ENCODE measurements around the gene MED14.
"Not testable (repeated sequence)": the region's sequence is repeated elsewhere in the genome, so short reads cannot be mapped to it uniquely, and the experiment has no call there.

MED14 gene

DNA sequence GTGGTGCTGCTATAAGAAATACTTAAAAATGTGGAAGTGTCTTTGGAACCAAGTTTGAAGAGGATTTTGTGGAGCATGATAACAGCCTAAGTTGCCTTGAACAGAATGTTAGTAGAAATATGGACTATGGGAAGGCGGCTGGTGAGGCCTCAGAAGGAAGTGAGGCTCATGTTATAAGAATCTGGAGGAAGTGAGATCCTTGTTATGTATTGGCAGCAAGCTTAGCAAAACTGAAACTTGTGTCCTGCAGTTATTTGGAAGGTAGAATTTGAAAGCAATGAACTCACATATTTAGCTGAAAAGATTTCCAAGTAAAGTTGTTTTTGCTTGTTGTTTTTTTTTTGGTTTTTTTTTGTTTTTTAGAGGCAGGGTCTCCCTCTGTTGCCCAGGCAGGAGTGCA lies 13.6 kb upstream of the MED14 start:
- TF ChIP-seq, protein P1, sequence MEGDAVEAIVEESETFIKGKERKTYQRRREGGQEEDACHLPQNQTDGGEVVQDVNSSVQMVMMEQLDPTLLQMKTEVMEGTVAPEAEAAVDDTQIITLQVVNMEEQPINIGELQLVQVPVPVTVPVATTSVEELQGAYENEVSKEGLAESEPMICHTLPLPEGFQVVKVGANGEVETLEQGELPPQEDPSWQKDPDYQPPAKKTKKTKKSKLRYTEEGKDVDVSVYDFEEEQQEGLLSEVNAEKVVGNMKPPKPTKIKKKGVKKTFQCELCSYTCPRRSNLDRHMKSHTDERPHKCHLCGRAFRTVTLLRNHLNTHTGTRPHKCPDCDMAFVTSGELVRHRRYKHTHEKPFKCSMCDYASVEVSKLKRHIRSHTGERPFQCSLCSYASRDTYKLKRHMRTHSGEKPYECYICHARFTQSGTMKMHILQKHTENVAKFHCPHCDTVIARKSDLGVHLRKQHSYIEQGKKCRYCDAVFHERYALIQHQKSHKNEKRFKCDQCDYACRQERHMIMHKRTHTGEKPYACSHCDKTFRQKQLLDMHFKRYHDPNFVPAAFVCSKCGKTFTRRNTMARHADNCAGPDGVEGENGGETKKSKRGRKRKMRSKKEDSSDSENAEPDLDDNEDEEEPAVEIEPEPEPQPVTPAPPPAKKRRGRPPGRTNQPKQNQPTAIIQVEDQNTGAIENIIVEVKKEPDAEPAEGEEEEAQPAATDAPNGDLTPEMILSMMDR (conservative IDR thresholded peaks at IDR 0.05), result no peak
- H3K27ac ChIP-seq, result no peak overlapping the region

DNA sequence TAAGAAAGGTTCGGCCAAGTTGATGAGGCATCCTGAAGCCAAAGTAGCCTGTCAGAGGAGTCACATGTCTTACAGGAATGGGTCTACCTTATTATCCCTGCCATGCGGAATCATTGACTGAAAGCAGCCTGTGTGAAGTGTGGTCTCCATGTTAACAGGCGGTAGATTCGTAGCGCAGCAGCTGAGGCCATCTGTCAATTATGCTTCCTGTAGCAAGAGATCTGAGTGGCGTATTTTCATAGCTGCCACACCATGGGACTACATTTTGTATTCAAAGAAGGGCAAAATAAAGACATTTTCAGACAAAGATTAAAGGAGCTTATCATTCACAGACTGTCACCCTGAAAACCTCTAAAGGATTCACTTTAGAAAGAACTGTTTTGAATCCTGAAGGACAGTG lies 11.2 kb upstream of the MED14 start:
- TF ChIP-seq, protein P1 (conservative IDR thresholded peaks at IDR 0.05), result no peak
- no peak overlapping the region for H3K27ac ChIP-seq

DNA sequence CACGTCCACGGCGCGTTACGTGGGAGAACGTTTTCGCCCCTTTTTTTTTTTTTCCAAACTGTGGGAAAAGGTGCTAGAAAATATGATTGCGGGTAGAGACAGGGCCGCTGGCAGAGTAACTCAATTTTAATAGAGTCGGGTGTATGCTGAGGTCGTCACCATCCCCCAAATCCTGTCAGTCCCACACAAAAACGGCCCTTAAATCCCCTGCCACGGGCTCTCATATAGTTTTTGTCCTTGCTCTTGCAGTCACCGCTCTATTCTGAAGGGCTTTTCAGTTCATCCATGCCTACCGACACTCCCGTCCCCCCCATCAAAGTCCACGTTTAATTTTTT lies 796 bp upstream of the MED14 start:
- peak overlapping the region; percentile 90 for H3K27ac ChIP-seq
- TF ChIP-seq, protein P1 (conservative IDR thresholded peaks at IDR 0.05), result 0 out of 2 replicates have a peak, but pooled peaks have one; percentile 4

DNA sequence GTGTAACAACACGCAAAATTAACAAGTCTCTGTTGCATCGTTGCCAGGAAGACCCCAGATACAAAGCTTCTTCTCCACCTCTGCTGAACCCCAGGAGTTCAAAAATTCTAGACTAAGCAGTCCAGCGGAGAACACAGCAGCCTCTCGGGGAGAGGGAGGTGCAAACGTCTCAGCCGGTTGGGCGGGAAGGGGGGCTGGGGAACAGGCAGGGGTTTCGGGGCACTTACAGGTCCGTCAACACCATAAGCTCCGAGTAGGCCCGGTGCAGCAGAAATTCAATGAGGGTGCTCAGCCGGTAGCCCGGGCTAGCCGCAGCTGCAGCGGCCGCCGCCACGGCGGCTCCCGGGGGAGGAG lies 394 bp downstream of the MED14 start:
- peak overlapping the region; percentile 90 for H3K27ac ChIP-seq
- TF ChIP-seq, protein P1 (conservative IDR thresholded peaks at IDR 0.05), result no peak

DNA sequence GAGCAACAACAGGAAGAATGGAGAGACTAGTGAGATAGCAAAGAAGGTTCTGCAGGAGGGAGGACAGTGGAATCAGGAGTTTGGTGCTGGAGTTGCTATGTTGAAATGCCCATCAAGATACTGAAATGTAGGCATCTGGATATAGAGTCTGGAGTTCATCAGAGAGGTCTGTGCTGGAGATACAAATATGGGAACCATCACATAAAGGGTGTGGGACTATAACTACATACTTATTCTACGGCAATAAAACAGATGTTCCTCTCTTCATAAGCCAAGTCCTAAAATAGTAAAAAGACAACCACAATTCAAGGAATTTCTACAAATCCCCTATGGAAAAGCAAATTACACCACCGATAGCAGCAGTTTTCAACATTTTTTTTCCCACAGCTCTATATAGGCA lies 1.6 kb downstream of the MED14 start:
- H3K27ac ChIP-seq, result no peak overlapping the region
- TF ChIP-seq, protein P1 (conservative IDR thresholded peaks at IDR 0.05), result no peak

DNA sequence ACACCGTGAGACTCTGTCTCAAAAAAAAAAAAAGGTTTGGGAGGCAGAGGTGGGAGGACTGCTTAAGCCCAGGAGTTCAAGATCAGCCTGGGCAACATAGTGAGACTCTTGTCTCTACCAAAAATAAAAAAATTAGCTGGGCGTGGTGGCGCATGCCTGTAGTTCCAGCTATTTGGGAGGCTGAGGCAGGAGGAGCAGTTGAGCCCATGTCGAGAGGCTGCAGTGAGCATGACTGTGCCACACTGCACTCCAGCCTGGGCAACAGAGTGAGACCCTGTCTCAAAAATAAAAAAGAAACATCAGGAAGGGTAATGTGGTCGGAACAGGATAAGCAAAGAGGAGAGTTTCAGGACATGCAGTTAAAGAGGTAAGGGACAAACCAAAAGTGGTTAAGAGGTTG lies 2.8 kb downstream of the MED14 start:
- H3K27ac ChIP-seq, result not testable (repeated sequence)

DNA sequence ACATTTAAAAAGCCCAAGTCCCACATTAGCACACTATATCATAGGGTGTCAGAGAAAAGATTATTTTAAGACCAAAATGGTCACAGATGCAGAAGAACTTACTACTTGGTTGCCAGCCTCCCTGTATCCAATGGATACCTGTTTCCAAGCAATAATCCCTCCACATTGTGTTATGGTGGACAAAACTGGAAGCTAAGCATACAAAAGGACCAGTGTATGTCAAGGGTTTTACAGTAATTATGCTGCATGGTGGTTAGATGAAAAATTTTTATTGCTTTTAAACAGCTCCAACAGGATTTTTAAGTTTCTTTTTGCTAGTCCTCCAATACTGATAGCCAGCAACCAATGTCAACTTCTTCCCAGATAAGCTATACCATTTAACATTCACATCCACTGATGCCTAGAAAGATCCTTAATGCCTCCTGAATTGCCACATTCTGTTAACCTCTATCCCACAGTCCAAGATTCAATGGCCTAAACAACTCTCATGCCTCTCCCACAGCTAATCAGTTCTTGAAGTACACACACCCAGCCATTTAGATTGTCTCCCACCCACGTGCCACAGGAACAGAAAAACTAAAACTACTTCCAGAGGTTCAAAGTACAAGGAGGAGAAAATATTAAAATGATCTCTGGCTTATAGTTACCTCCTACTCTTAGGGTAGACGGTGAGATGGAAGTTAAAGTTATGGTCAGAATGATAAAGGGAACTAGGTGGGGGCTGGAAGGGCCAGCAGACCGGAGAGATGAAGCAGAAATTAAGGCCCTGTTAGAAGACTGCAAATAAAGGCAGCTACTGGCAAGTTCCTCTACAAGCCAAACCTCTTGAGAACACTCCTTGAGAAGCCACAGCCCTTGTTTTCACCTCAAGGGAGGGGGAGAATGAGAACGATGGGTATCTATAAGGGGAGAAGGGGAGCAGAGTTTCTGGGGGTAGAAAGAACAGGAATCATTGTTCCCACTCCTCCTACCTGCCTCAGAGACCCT lies 5.5 kb downstream of the MED14 start:
- TF ChIP-seq, protein P1 (conservative IDR thresholded peaks at IDR 0.05), result no peak
- no peak overlapping the region for H3K27ac ChIP-seq

DNA sequence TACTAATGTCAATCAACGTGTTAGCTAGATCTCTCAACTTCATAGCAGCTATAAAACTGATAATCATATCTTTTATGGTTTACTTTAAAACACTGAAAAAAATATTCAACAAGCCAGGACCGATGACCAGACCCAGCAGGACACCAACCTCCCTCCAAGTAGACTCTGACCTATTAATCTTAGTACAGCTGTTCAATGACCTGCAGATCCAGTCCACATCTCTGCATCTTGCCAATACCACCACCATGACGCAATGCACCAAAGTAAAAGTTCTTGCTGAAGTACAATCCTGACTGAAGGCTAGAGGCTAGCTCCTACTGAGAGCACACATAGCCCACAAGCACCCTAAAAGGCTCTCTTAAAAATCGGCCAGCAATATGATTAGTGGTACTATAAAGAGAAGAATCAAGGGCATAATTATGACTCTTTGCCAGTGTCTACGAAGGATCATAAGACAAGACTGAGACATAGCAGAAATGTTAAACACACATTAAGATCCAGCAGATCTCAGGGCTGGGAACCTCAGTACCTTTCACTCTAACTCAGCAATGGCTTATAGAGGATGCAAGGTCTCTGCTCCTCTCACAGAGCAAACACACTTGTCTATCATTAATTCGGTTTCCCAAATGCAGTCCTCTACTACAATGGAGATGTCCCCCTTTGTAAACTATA lies 7.6 kb downstream of the MED14 start:
- TF ChIP-seq, protein P1 (conservative IDR thresholded peaks at IDR 0.05), result no peak
- H3K27ac ChIP-seq, result no peak overlapping the region
